Ovary (tissue), 3 donors: ENCODE results near the gene PTPN13.

Experiments used
- EP300 ChIP-seq: sonication (generic); formaldehyde crosslinking; IDR thresholded peaks from one replicate; pipeline ENCODE4 v1.6.1; 2017; ENCODE audit warnings: antibody characterized with exemption
- POLR2A ChIP-seq: fragments of 450-650 bp; IDR thresholded peaks from one replicate; pipeline ENCODE4 v1.6.1; 2017; ENCODE audit warnings: antibody characterized with exemption, mild to moderate bottlenecking, moderate library complexity
- TF ChIP-seq, protein P1 (sequence below), 3 donors: fragments of 450-650 bp in 2 of 3; fragments of 200-600 bp in 1 of 3; IDR thresholded peaks; one replicate each; pipeline versions ENCODE4 v1.5.1 to v1.8.0; 2016 to 2022; ENCODE audit warnings: antibody characterized with exemption in 3 of 3, mild to moderate bottlenecking in 1 of 3
- donor health status: DM: no; HTN: no; CAD: no.

- TF ChIP-seq, protein P1, sequence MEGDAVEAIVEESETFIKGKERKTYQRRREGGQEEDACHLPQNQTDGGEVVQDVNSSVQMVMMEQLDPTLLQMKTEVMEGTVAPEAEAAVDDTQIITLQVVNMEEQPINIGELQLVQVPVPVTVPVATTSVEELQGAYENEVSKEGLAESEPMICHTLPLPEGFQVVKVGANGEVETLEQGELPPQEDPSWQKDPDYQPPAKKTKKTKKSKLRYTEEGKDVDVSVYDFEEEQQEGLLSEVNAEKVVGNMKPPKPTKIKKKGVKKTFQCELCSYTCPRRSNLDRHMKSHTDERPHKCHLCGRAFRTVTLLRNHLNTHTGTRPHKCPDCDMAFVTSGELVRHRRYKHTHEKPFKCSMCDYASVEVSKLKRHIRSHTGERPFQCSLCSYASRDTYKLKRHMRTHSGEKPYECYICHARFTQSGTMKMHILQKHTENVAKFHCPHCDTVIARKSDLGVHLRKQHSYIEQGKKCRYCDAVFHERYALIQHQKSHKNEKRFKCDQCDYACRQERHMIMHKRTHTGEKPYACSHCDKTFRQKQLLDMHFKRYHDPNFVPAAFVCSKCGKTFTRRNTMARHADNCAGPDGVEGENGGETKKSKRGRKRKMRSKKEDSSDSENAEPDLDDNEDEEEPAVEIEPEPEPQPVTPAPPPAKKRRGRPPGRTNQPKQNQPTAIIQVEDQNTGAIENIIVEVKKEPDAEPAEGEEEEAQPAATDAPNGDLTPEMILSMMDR (IDR thresholded peaks at IDR 0.05): no peak
- no peak for TF ChIP-seq POLR2A
- TF ChIP-seq EP300: no peak
These were observed 168.5 kb downstream of the PTPN13 start for GRCh38 chr4:86762649-86763048.
